ENCODE results near the gene C1orf159. TPM values are rescaled to one million over a fixed set of nuclear protein-coding genes. Genes with fewer than 3 reads are reported as not detected.

Gene C1orf159
- total and polyA plus RNA-seq, 2 experiments from 2014 or later: 9.6 to 21.5 TPM

GRCh38 chr1:1086911-1087341 lies 29.0 kb downstream of the C1orf159 start:
- H3K4me1 Mint-ChIP-seq: no peaks in the 10 kb centered on the region
- Histone ChIP-seq H3K36me3 (ENCODE audit: insufficient read depth) (no peaks in the 10 kb centered on the region), H3K27ac (ENCODE audit: low read depth) (no peak overlapping the region), H3K79me2 (replicated peaks; ENCODE audit: insufficient read depth) (no peaks in the 10 kb centered on the region), H3K27me3 (ENCODE audit: insufficient read depth) (no peaks in the 10 kb centered on the region), H3K4me1 (ENCODE audit: insufficient read depth) (no peaks in the 10 kb centered on the region), H3K9me2 (ENCODE audit: insufficient read depth) (no peaks in the 10 kb centered on the region), H4K20me1 (replicated peaks; ENCODE audit: insufficient read depth) (no peaks in the 10 kb centered on the region), H3K4me3 (no peak overlapping the region), H3K4me2 (no peak overlapping the region), H2AFZ (no peak overlapping the region), H3F3A (replicated peaks; ENCODE audit: low read depth) (no peaks in the 10 kb centered on the region)
- peaks cover 6% of the 10 kb centered on the region for H3K27me3 Mint-ChIP-seq (ENCODE audit: insufficient read depth, low read depth, poor library complexity)
- no peaks in the 10 kb centered on the region for H3K9me3 Mint-ChIP-seq
- ATAC-seq: no peak
- H3K36me3 Mint-ChIP-seq (ENCODE audit: low read depth): no peaks in the 10 kb centered on the region
- no peak overlapping the region for H3K4me3 Mint-ChIP-seq
- no peak overlapping the region for H3K27ac Mint-ChIP-seq
- no peak for DNase-seq (ENCODE audit: low spot score)
- TF ChIP-seq NANOG (IDR thresholded peaks at IDR 0.05; ENCODE audit: borderline replicate concordance) (no peak), POLR2AphosphoS5 (IDR thresholded peaks at IDR 0.05; ENCODE audit: low read depth) (no peak), EZH2phosphoT487 (IDR thresholded peaks at IDR 0.05; ENCODE audit: unreplicated experiment) (no peak), EZH2 (IDR thresholded peaks at IDR 0.05; ENCODE audit: low read depth, unreplicated experiment) (no peak), REST (IDR thresholded peaks at IDR 0.05; ENCODE audit: unreplicated experiment) (no peak), JUNB (IDR thresholded peaks at IDR 0.05; ENCODE audit: unreplicated experiment) (no peak), ZNF331 (CRISPR knock-in tag; IDR thresholded peaks at IDR 0.05; ENCODE audit: low read depth) (no peak), ETS1 (IDR thresholded peaks at IDR 0.05) (no peak), CTCF (conservative IDR thresholded peaks at IDR 0.05; ENCODE audit: low read depth in 2 of 2) (no peak), CREB1 (CRISPR knock-in tag; IDR thresholded peaks at IDR 0.05; ENCODE audit: low read depth) (no peak), STAT1 (IDR thresholded peaks at IDR 0.05; ENCODE audit: unreplicated experiment) (no peak), ZNF114 (CRISPR knock-in tag; IDR thresholded peaks at IDR 0.05) (no peak), ZNF462 (CRISPR knock-in tag; IDR thresholded peaks at IDR 0.05) (no peak)
